A549 (cell line): ENCODE data around the gene MGST2.

ENCODE experiments used
- CTCF ChIP-seq: fragments of >200 bp; sonication (Bioruptor Twin); formaldehyde crosslinking; IDR thresholded peaks from 3 replicates; pipeline ENCODE4 v1.5.1; 2016
- MAX ChIP-seq: IDR thresholded peaks from 2 replicates; pipeline ENCODE4 v1.6.1; 2012

GRCh38 chr4:139721789-139722188 is 56.2 kb downstream of the MGST2 start:
- TF ChIP-seq CTCF (no peak), MAX (no peak)
